Measurements from ENCODE around the gene PHYHD1.
"Not testable (repeated sequence)": the region's sequence is repeated elsewhere in the genome, so short reads cannot be mapped to it uniquely, and the experiment has no call there.

DNA sequence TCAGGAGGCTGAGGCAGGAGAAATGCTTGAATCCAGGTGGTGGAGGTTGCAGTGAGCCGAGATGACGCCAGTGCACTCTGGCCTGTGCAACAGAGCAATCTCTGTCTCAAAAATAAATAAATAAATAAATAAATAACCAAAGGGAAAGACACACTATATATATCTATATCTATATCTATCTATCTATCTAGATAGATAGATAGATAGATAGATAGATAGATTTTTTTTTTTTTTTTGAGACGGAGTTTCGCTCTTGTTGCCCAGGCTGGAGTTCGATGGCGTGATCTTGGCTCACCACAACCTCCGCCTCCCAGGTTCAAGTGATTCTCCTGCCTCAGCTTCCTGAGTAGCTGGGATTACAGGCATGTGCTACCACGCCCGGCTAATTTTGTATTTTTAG is 40.6 kb downstream of the PHYHD1 start:
- not testable (repeated sequence) for TF ChIP-seq CTCF, POLR2A (IDR thresholded peaks at IDR 0.05)
